ENCODE data around the gene COL15A1.
"Not testable (repeated sequence)": the region's sequence is repeated elsewhere in the genome, so short reads cannot be mapped to it uniquely, and the experiment has no call there.

Gene COL15A1

GRCh38 chr9:98943682-98944056 lies at the start of gene COL15A1:
Gene COL15A1, plus strand, starts transcription at chr9:98943907. Its CDS starts 155 bp downstream, at chr9:98944062.
- DNase-seq = no peak

- DNase-seq = no peak
Measured at GRCh38 chr9:98894171-98894570, 49.5 kb upstream of the COL15A1 start.

GRCh38 chr9:98894761-98895160 lies 48.9 kb upstream of the COL15A1 start:
- DNase-seq = no peak

GRCh38 chr9:98896632-98897031 lies 47.1 kb upstream of the COL15A1 start:
- no peak for DNase-seq

GRCh38 chr9:98897745-98898144 lies 46.0 kb upstream of the COL15A1 start:
- no peak for DNase-seq

GRCh38 chr9:98899408-98900056 lies 44.2 kb upstream of the COL15A1 start:
- no peak for DNase-seq

GRCh38 chr9:98900244-98900643 lies 43.5 kb upstream of the COL15A1 start:
- DNase-seq = no peak

- no peak for DNase-seq
Measured at GRCh38 chr9:98900725-98901124, 43.0 kb upstream of the COL15A1 start.

GRCh38 chr9:98901843-98902242 lies 41.9 kb upstream of the COL15A1 start:
- DNase-seq = not testable (repeated sequence)

GRCh38 chr9:98902516-98902915 lies 41.2 kb upstream of the COL15A1 start:
- no peak for DNase-seq

- DNase-seq = no peak
Measured at GRCh38 chr9:98902925-98903324, 40.8 kb upstream of the COL15A1 start.

GRCh38 chr9:98903961-98904411 lies 39.7 kb upstream of the COL15A1 start:
- no peak for DNase-seq

- no peak for DNase-seq
Measured at GRCh38 chr9:98905015-98905414, 38.7 kb upstream of the COL15A1 start.

- DNase-seq = no peak
Measured at GRCh38 chr9:98906273-98907040, 37.2 kb upstream of the COL15A1 start.

GRCh38 chr9:98907055-98907454 lies 36.7 kb upstream of the COL15A1 start:
- DNase-seq = no peak

GRCh38 chr9:98908897-98909634 lies 34.6 kb upstream of the COL15A1 start:
- no peak for DNase-seq

GRCh38 chr9:98909935-98910334 lies 33.8 kb upstream of the COL15A1 start:
- no peak for DNase-seq

- DNase-seq = no peak
Measured at GRCh38 chr9:98911042-98911441, 32.7 kb upstream of the COL15A1 start.

- not testable (repeated sequence) for DNase-seq
Measured at GRCh38 chr9:98911738-98912137, 32.0 kb upstream of the COL15A1 start.

GRCh38 chr9:98912450-98912849 lies 31.3 kb upstream of the COL15A1 start:
- DNase-seq = no peak

GRCh38 chr9:98913044-98913443 lies 30.7 kb upstream of the COL15A1 start:
- no peak for DNase-seq

GRCh38 chr9:98913705-98914104 lies 30.0 kb upstream of the COL15A1 start:
- no peak for DNase-seq

- no peak for DNase-seq
Measured at GRCh38 chr9:98915599-98915998, 28.1 kb upstream of the COL15A1 start.

GRCh38 chr9:98916660-98917059 lies 27.0 kb upstream of the COL15A1 start:
- no peak for DNase-seq
